Vagina (tissue), 2 donors: Measurements from ENCODE around the gene FN1.

Experiments
- POLR2AphosphoS5 ChIP-seq, 2 donors: sonication (generic); formaldehyde crosslinking; IDR thresholded peaks; one replicate each; pipeline ENCODE4 v1.9.0; 2017; ENCODE audit warnings: antibody characterized with exemption in 2 of 2, mild to moderate bottlenecking in 2 of 2, low read depth in 1 of 2; ENCODE audit not compliant: insufficient read depth in 1 of 2
- TF ChIP-seq, protein P1 (sequence below), 3 experiments: fragments of 450-650 bp in 2 of 3; fragments of 200-600 bp in 1 of 3; sonication (generic) in 1 of 3; IDR thresholded peaks; one replicate each; pipeline ENCODE4 v1.5.1; 2017 to 2019; ENCODE audit warnings: antibody characterized with exemption in 3 of 3, mild to moderate bottlenecking in 2 of 3, moderate library complexity in 2 of 3

DNA sequence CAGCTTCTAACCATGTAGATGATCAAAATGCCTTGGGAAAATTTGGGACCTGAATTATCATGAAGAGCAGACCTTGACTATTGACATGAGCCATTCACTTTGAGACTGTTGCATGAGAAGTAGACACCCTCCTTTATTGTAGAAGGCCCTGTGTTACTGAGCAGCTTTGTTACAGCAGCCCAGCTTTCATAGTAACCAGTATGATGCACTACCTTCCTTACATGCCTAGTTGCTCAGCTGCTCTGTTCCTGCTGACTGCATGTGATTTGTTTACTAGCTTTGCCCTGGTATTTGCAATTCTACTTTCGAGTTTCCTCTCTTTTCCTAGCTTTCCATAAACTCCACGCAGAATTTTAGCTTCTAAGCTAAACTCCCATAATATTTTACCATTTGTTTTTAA is 11.2 kb upstream of the FN1 start:
- TF ChIP-seq, protein P1, sequence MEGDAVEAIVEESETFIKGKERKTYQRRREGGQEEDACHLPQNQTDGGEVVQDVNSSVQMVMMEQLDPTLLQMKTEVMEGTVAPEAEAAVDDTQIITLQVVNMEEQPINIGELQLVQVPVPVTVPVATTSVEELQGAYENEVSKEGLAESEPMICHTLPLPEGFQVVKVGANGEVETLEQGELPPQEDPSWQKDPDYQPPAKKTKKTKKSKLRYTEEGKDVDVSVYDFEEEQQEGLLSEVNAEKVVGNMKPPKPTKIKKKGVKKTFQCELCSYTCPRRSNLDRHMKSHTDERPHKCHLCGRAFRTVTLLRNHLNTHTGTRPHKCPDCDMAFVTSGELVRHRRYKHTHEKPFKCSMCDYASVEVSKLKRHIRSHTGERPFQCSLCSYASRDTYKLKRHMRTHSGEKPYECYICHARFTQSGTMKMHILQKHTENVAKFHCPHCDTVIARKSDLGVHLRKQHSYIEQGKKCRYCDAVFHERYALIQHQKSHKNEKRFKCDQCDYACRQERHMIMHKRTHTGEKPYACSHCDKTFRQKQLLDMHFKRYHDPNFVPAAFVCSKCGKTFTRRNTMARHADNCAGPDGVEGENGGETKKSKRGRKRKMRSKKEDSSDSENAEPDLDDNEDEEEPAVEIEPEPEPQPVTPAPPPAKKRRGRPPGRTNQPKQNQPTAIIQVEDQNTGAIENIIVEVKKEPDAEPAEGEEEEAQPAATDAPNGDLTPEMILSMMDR (IDR thresholded peaks at IDR 0.05), result no peak
- TF ChIP-seq POLR2AphosphoS5 (IDR thresholded peaks at IDR 0.05; ENCODE audit: insufficient read depth in 1 of 2, low read depth in 1 of 2), result no peak
